CD4-positive, alpha-beta memory T cell (primary cell): ENCODE data around the gene CCNQ. TPM values are rescaled to one million over a fixed set of nuclear protein-coding genes. Genes with fewer than 3 reads are reported as not detected.

Source experiments
- CTCF ChIA-PET: fragments of 350-600 bp; sonication (Branson Sonifier 250); formaldehyde crosslinking; loops from one replicate; lab custom pipeline; 2021; ENCODE audit warnings: inconsistent platforms; ENCODE audit not compliant: partially characterized antibody; lab: Charles Lee
- POLR2A ChIA-PET: fragments of 350-600 bp; sonication (Branson Sonifier 250); formaldehyde crosslinking; loops from one replicate; lab custom pipeline; 2021; ENCODE audit not compliant: partially characterized antibody; lab: Charles Lee
- DNase-seq, 5 donors: peaks; one replicate each; pipeline versions ENCODE4 v3.0.0 to v3.0.0-alpha.2; 2020 to 2022; ENCODE audit warnings: mixed read lengths in 1 of 5
- H3K27ac ChIP-seq: one replicate; pipeline ENCODE4 v1.7.0; 2013; ENCODE audit warnings: low read depth, low read length
- H3K27me3 ChIP-seq: 2 replicates; pipeline ENCODE4 v1.7.0; 2013; ENCODE audit warnings: mild to moderate bottlenecking, low read length, moderate library complexity; ENCODE audit not compliant: insufficient read depth
- H3K36me3 ChIP-seq: 2 replicates; pipeline ENCODE4 v1.7.0; 2013; ENCODE audit warnings: mild to moderate bottlenecking, low read length, moderate library complexity; ENCODE audit not compliant: insufficient read depth
- H3K4me1 ChIP-seq: 2 replicates; pipeline ENCODE4 v1.7.0; 2013; ENCODE audit warnings: mild to moderate bottlenecking, low read length, moderate library complexity; ENCODE audit not compliant: insufficient read depth
- H3K4me3 ChIP-seq, 2 donors: one replicate each; pipeline ENCODE4 v1.7.0; 2013; ENCODE audit warnings: low read length in 2 of 2, mild to moderate bottlenecking in 1 of 2
- H3K9me3 ChIP-seq, 2 donors: one replicate each; pipeline ENCODE4 v1.7.0; 2013; ENCODE audit warnings: low read length in 2 of 2, control low read depth in 1 of 2; ENCODE audit not compliant: control insufficient read depth in 1 of 2
- H3K27ac Mint-ChIP-seq, 7 donors: one replicate each; pipeline ENCODE4 v1.8.0; 2020 to 2021; ENCODE audit warnings: mixed read lengths in 7 of 7, mild to moderate bottlenecking in 6 of 7, inconsistent platforms in 3 of 7, moderate library complexity in 3 of 7
- H3K27me3 Mint-ChIP-seq, 2 donors: one replicate each; pipeline ENCODE4 v1.8.0; 2020 to 2021; ENCODE audit warnings: mixed read lengths in 2 of 2
- H3K36me3 Mint-ChIP-seq, 2 donors: one replicate each; pipeline ENCODE4 v1.8.0; 2020 to 2021; ENCODE audit warnings: mixed read lengths in 2 of 2, inconsistent platforms in 1 of 2, mild to moderate bottlenecking in 1 of 2
- H3K4me1 Mint-ChIP-seq, 4 donors: one replicate each; pipeline ENCODE4 v1.8.0; 2020 to 2021; ENCODE audit warnings: mixed read lengths in 4 of 4, mild to moderate bottlenecking in 1 of 4
- H3K4me3 Mint-ChIP-seq, 8 donors: one replicate each; pipeline ENCODE4 v1.8.0; 2020 to 2021; ENCODE audit warnings: mixed read lengths in 8 of 8, mild to moderate bottlenecking in 7 of 8, moderate library complexity in 6 of 8, inconsistent platforms in 3 of 8
- H3K9me3 Mint-ChIP-seq, 8 donors: one replicate each; pipeline ENCODE4 v1.8.0; 2020 to 2021; ENCODE audit warnings: mixed read lengths in 8 of 8, mild to moderate bottlenecking in 5 of 8, inconsistent platforms in 3 of 8, moderate library complexity in 1 of 8
- intact Hi-C: fragments of 100-400 bp; cut with micrococcal nuclease; formaldehyde crosslinking; loops from one replicate; pipeline ENCODE4 v1.15.1; 2023
- polyA plus RNA-seq, 2 donors: library from polyadenylated mRNA; unstranded; fragments of 300-500 nt; fragmentation: Illumina TruSeq; gene quantifications; one replicate each; pipeline ENCODE4 v1.2.3, GENCODE V29; 2021
- total RNA-seq, 2 experiments: library from RNA; stranded (reverse); gene quantifications; one replicate each; pipeline ENCODE4 v1.2.3, GENCODE V29; 2021

The CCNQ gene
- total and polyA plus RNA-seq, 4 experiments from 2014 or later: 26.1 to 53.6 (median 38.8) TPM

- ChIA-PET CTCF (interaction anchor here (1.7 to 4.4 kb wide), 2 partner anchors 8 to 60 kb away, joined by 6 to 42 read pairs; no protein-coding TSS in a partner anchor), POLR2A (interaction anchor here (2.4 to 3.1 kb wide), 2 partner anchors 8 to 19 kb away, joined by 11 to 25 read pairs; no protein-coding TSS in a partner anchor)
- Mint-ChIP-seq H3K9me3 (peaks cover 0 to 2% (median 0%) of the 10 kb centered on the region in 8 donors), H3K4me1 (peaks cover 21 to 59% (median 37%) of the 10 kb centered on the region in 4 donors), H3K4me3 (peak overlapping the region in 3 of 8 donors; percentile 35 to 50 (median 43)), H3K27me3 (no peaks in the 10 kb centered on the region), H3K36me3 (peaks cover 0 to 12% of the 10 kb centered on the region in 2 donors), H3K27ac (no peak overlapping the region)
- H3K4me3 ChIP-seq: no peak overlapping the region
- peaks cover 47% of the 10 kb centered on the region for H3K4me1 ChIP-seq
- DNase-seq: no peak
- H3K27me3 ChIP-seq: no peaks in the 10 kb centered on the region
- intact Hi-C loops: no loop called here
- H3K27ac ChIP-seq: no peak overlapping the region
- no peaks in the 10 kb centered on the region for H3K36me3 ChIP-seq
- no peaks in the 10 kb centered on the region for H3K9me3 ChIP-seq
These were observed 2.7 kb upstream of the CCNQ start for GRCh38 chrX:153601511-153602110.

- POLR2A ChIA-PET: interaction anchor here (1.0 to 3.1 kb wide), 3 partner anchors 9 to 18 kb away, joined by 3 to 25 read pairs (median 11); no protein-coding TSS in a partner anchor
These were observed 2.0 kb upstream of the CCNQ start for GRCh38 chrX:153600921-153601320.

GRCh38 chrX:153600032-153600373, 1.1 kb upstream of the CCNQ start:
- Histone ChIP-seq H3K4me1 (peaks cover 53% of the 10 kb centered on the region), H3K9me3 (no peaks in the 10 kb centered on the region), H3K27me3 (no peaks in the 10 kb centered on the region), H3K36me3 (peaks cover 5% of the 10 kb centered on the region), H3K4me3 (peak overlapping the region; percentile 42 to 50), H3K27ac (peak overlapping the region; percentile 65)
- intact Hi-C loops: no loop called here
- H3K27ac Mint-ChIP-seq: peak overlapping the region; percentile 54 to 88 (median 85)
- H3K4me1 Mint-ChIP-seq: peaks cover 21 to 71% (median 42%) of the 10 kb centered on the region in 4 donors
- H3K27me3 Mint-ChIP-seq: no peaks in the 10 kb centered on the region
- H3K9me3 Mint-ChIP-seq: no peaks in the 10 kb centered on the region
- peak overlapping the region; percentile 88 to 94 (median 90) for H3K4me3 Mint-ChIP-seq
- CTCF ChIA-PET: interaction anchor here (0.8 to 4.4 kb wide), 5 partner anchors 10 to 63 kb away, joined by 3 to 42 read pairs (median 3); no protein-coding TSS in a partner anchor
- POLR2A ChIA-PET: interaction anchor here (1.0 to 3.1 kb wide), 3 partner anchors 10 to 17 kb away, joined by 3 to 25 read pairs (median 11); no protein-coding TSS in a partner anchor
- no peak for DNase-seq
- H3K36me3 Mint-ChIP-seq: peaks cover 6 to 18% of the 10 kb centered on the region in 2 donors

More at GRCh38 chrX:153600921-153601320, 2.0 kb upstream of the CCNQ start:
- intact Hi-C loops: no loop called here
- Mint-ChIP-seq H3K36me3 (peaks cover 2 to 14% of the 10 kb centered on the region in 2 donors), H3K4me1 (peaks cover 21 to 66% (median 40%) of the 10 kb centered on the region in 4 donors), H3K27ac (no peak overlapping the region), H3K4me3 (peak overlapping the region in 6 of 8 donors; percentile 46 to 93 (median 74)), H3K9me3 (no peaks in the 10 kb centered on the region), H3K27me3 (no peaks in the 10 kb centered on the region)
- Histone ChIP-seq H3K4me3 (no peak overlapping the region), H3K27me3 (no peaks in the 10 kb centered on the region), H3K27ac (no peak overlapping the region), H3K36me3 (no peaks in the 10 kb centered on the region), H3K9me3 (no peaks in the 10 kb centered on the region), H3K4me1 (peaks cover 53% of the 10 kb centered on the region)
- CTCF ChIA-PET: interaction anchor here (1.2 to 4.4 kb wide), 3 partner anchors 9 to 61 kb away, joined by 3 to 42 read pairs (median 6); no protein-coding TSS in a partner anchor
- DNase-seq: no peak

- no peaks in the 10 kb centered on the region for H3K9me3 Mint-ChIP-seq
- peak overlapping the region; percentile 42 to 50 for H3K4me3 ChIP-seq
- H3K36me3 Mint-ChIP-seq: peaks cover 6 to 18% of the 10 kb centered on the region in 2 donors
- H3K4me1 ChIP-seq: peaks cover 53% of the 10 kb centered on the region
- peak overlapping the region; percentile 88 to 94 (median 90) for H3K4me3 Mint-ChIP-seq
- H3K27me3 Mint-ChIP-seq: no peaks in the 10 kb centered on the region
- peak overlapping the region; percentile 65 for H3K27ac ChIP-seq
- H3K27me3 ChIP-seq: no peaks in the 10 kb centered on the region
- CTCF ChIA-PET: interaction anchor here (0.8 to 4.4 kb wide), 5 partner anchors 10 to 63 kb away, joined by 3 to 42 read pairs (median 3); no protein-coding TSS in a partner anchor
- POLR2A ChIA-PET: interaction anchor here (0.6 to 3.1 kb wide), 3 partner anchors 11 to 43 kb away, joined by 3 to 25 read pairs (median 11); no protein-coding TSS in a partner anchor
- peaks cover 21 to 67% (median 41%) of the 10 kb centered on the region in 4 donors for H3K4me1 Mint-ChIP-seq
- peak; percentile 82 to 87 (median 85) for DNase-seq
- peak overlapping the region in 6 of 7 donors; percentile 29 to 88 (median 78) for H3K27ac Mint-ChIP-seq
- no peaks in the 10 kb centered on the region for H3K9me3 ChIP-seq
- intact Hi-C loops: loop anchor here (1.0 to 2.0 kb wide), 2 partner anchors 11 to 17 kb away; no protein-coding TSS in a partner anchor
- H3K36me3 ChIP-seq: peaks cover 9% of the 10 kb centered on the region
These were observed 473 bp upstream of the CCNQ start for GRCh38 chrX:153599192-153600031.

- POLR2A ChIA-PET: interaction anchor here (1.5 kb wide), 1 partner anchor 14 kb away, joined by 4 read pairs; no protein-coding TSS in a partner anchor
- H3K27me3 ChIP-seq: no peaks in the 10 kb centered on the region
- CTCF ChIA-PET: interaction anchor here (1.2 to 4.4 kb wide), 2 partner anchors 13 to 16 kb away, joined by 3 to 42 read pairs; no protein-coding TSS in a partner anchor
- H3K27ac ChIP-seq: no peak overlapping the region
- peak overlapping the region in 1 of 2 donors; percentile 63 for H3K4me3 ChIP-seq
- Mint-ChIP-seq H3K27me3 (no peaks in the 10 kb centered on the region), H3K36me3 (peaks cover 6 to 29% of the 10 kb centered on the region in 2 donors), H3K9me3 (no peaks in the 10 kb centered on the region), H3K27ac (peak overlapping the region in 3 of 7 donors; percentile 15 to 66 (median 45)), H3K4me1 (peaks cover 17 to 52% (median 33%) of the 10 kb centered on the region in 4 donors), H3K4me3 (peak overlapping the region; percentile 87 to 90 (median 88))
- peaks cover 22% of the 10 kb centered on the region for H3K36me3 ChIP-seq
- H3K4me1 ChIP-seq: peaks cover 38% of the 10 kb centered on the region
- no peak for DNase-seq
- no peaks in the 10 kb centered on the region for H3K9me3 ChIP-seq
- intact Hi-C loops: no loop called here
These were observed 1.8 kb downstream of the CCNQ start for GRCh38 chrX:153596981-153597750.
